Measurements from ENCODE around the gene OTUB1. TPM values are rescaled to one million over a fixed set of nuclear protein-coding genes. Genes with fewer than 3 reads are reported as not detected.

OTUB1 gene
- total RNA-seq, 1 donor from 2014 or later = 57.0 TPM

- DNase-seq = no peak
- Histone ChIP-seq H3K27me3 (ENCODE audit: low read depth) (no peaks in the 10 kb centered on the region), H3K4me1 (peaks cover 27% of the 10 kb centered on the region), H3K9me3 (replicated peaks) (no peaks in the 10 kb centered on the region), H3K4me3 (no peak overlapping the region), H3K36me3 (no peaks in the 10 kb centered on the region), H3K27ac (replicated peaks) (no peak overlapping the region)
- TF ChIP-seq CTCF (IDR thresholded peaks at IDR 0.05; ENCODE audit: borderline replicate concordance) = no peak
- intact Hi-C loops (cut with micrococcal nuclease) = no loop called here
Measured at GRCh38 chr11:64017945-64018224, 31.6 kb downstream of the OTUB1 start.

- DNase-seq = no peak
- H3K4me3 ChIP-seq = no peak overlapping the region
- intact Hi-C loops (cut with micrococcal nuclease) = no loop called here
- H3K27ac ChIP-seq (replicated peaks) = no peak overlapping the region
- H3K9me3 ChIP-seq (replicated peaks) = no peaks in the 10 kb centered on the region
- TF ChIP-seq CTCF (IDR thresholded peaks at IDR 0.05; ENCODE audit: borderline replicate concordance) = no peak
- H3K36me3 ChIP-seq = no peaks in the 10 kb centered on the region
- H3K27me3 ChIP-seq (ENCODE audit: low read depth) = no peaks in the 10 kb centered on the region
- peaks cover 27% of the 10 kb centered on the region for H3K4me1 ChIP-seq
Measured at GRCh38 chr11:64018310-64018709, 32.1 kb downstream of the OTUB1 start.

- intact Hi-C loops (cut with micrococcal nuclease) = no loop called here
- Histone ChIP-seq H3K4me1 (peaks cover 36% of the 10 kb centered on the region), H3K4me3 (peak overlapping the region; percentile 25), H3K36me3 (no peaks in the 10 kb centered on the region), H3K9me3 (replicated peaks) (no peaks in the 10 kb centered on the region), H3K27me3 (ENCODE audit: low read depth) (no peaks in the 10 kb centered on the region), H3K27ac (replicated peaks) (peak overlapping the region; percentile 71)
- no peak for TF ChIP-seq CTCF (IDR thresholded peaks at IDR 0.05; ENCODE audit: borderline replicate concordance)
- DNase-seq = peak; percentile 59
Measured at GRCh38 chr11:64019106-64020037, 33.1 kb downstream of the OTUB1 start.

GRCh38 chr11:64020976-64021756, 34.9 kb downstream of the OTUB1 start:
- intact Hi-C loops (cut with micrococcal nuclease) = no loop called here
- H3K9me3 ChIP-seq (replicated peaks) = no peaks in the 10 kb centered on the region
- peak overlapping the region; percentile 55 for H3K27ac ChIP-seq (replicated peaks)
- DNase-seq = no peak
- H3K4me3 ChIP-seq = no peak overlapping the region
- H3K36me3 ChIP-seq = no peaks in the 10 kb centered on the region
- no peak for TF ChIP-seq CTCF (IDR thresholded peaks at IDR 0.05; ENCODE audit: borderline replicate concordance)
- H3K4me1 ChIP-seq = peaks cover 38% of the 10 kb centered on the region
- H3K27me3 ChIP-seq (ENCODE audit: low read depth) = no peaks in the 10 kb centered on the region

GRCh38 chr11:64021757-64022093, 35.5 kb downstream of the OTUB1 start:
- peaks cover 38% of the 10 kb centered on the region for H3K4me1 ChIP-seq
- H3K27ac ChIP-seq (replicated peaks) = peak overlapping the region; percentile 55
- no peaks in the 10 kb centered on the region for H3K36me3 ChIP-seq
- no peaks in the 10 kb centered on the region for H3K27me3 ChIP-seq (ENCODE audit: low read depth)
- no peak for TF ChIP-seq CTCF (IDR thresholded peaks at IDR 0.05; ENCODE audit: borderline replicate concordance)
- DNase-seq = peak; percentile 42
- no peaks in the 10 kb centered on the region for H3K9me3 ChIP-seq (replicated peaks)
- no peak overlapping the region for H3K4me3 ChIP-seq
- intact Hi-C loops (cut with micrococcal nuclease) = no loop called here
